ENCODE measurements around the gene SON. TPM values are rescaled to one million over a fixed set of nuclear protein-coding genes. Genes with fewer than 3 reads are reported as not detected.

Gene SON
- total and polyA plus RNA-seq, 2 of the 4 experiments (the other 2 are of a cell fraction) = 81.6 to 146 TPM

GRCh38 chr21:33554236-33554981, 11.6 kb downstream of the SON start:
- no peak overlapping the region for H2AK5ac ChIP-seq (ENCODE audit: low read depth, low read length)
- WGBS, 2 experiments (ENCODE audit: extremely low coverage in 2 of 2, insufficient read length in 1 of 2) = 98 to 100% methylated on average over 2 to 15 of the region's 18 CpGs
- H3K79me1 ChIP-seq (ENCODE audit: low read depth in 1 of 2, low read length in 2 of 2) = peaks cover 50 to 79% of the 10 kb centered on the region in 2 experiments
- H3K4me1 ChIP-seq (ENCODE audit: control insufficient read depth, insufficient read depth, low read length) = no peaks in the 10 kb centered on the region
- H4K5ac ChIP-seq (ENCODE audit: low read depth, low read length) = no peak overlapping the region
- no peak overlapping the region for H2BK20ac ChIP-seq (ENCODE audit: low read depth, low read length)
- intact Hi-C loops (cut with micrococcal nuclease) = no loop called here
- H4K8ac ChIP-seq (ENCODE audit: low read depth in 2 of 2, low read length in 2 of 2) = no peak overlapping the region
- H3K4me2 ChIP-seq (ENCODE audit: low read depth, low read length) = no peak overlapping the region
- H3K9me1 ChIP-seq (ENCODE audit: insufficient read depth, low read length) = peaks cover 19% of the 10 kb centered on the region
- dilution Hi-C loops (cut with HindIII; ENCODE audit: low sequenced_read_pairs, unreplicated experiment) = no loop called here
- H2BK15ac ChIP-seq (ENCODE audit: low read depth, low read length) = no peak overlapping the region
- no peak overlapping the region for H3K27ac ChIP-seq (ENCODE audit: insufficient read depth, low read length)
- no peak overlapping the region for H3K4me3 ChIP-seq (ENCODE audit: insufficient read depth, low read depth, low read length)
- POLR2A ChIA-PET (ENCODE audit: unreplicated experiment) = no interaction called here
- H2AK9ac ChIP-seq (replicated peaks; ENCODE audit: low read depth, low read length, poor library complexity) = no peak overlapping the region
- ATAC-seq (ENCODE audit: low read depth) (no peak), DNase-seq (no peak)
- CTCF ChIA-PET = no interaction called here
- H3K9ac ChIP-seq (ENCODE audit: low read depth, low read length) = no peak overlapping the region
- no peak overlapping the region for H3K56ac ChIP-seq (ENCODE audit: extremely low read depth, insufficient read depth, low read length)
- TF ChIP-seq SMC3 (IDR thresholded peaks at IDR 0.05; ENCODE audit: low read depth, low read length) (no peak), USF2 (IDR thresholded peaks at IDR 0.05; ENCODE audit: low read depth, low read length) (no peak), FOS (IDR thresholded peaks at IDR 0.05; ENCODE audit: low read depth, low read length) (no peak), CEBPB (IDR thresholded peaks at IDR 0.05; ENCODE audit: low read depth, low read length) (no peak), MAFK (IDR thresholded peaks at IDR 0.05; ENCODE audit: low read depth, low read length) (no peak), CHD1 (IDR thresholded peaks at IDR 0.05; ENCODE audit: low read depth, low read length) (no peak), BHLHE40 (IDR thresholded peaks at IDR 0.05; ENCODE audit: low read depth, low read length) (no peak), NFE2L2 (IDR thresholded peaks at IDR 0.05; ENCODE audit: low read depth, low read length) (no peak), RFX5 (IDR thresholded peaks at IDR 0.05; ENCODE audit: low read depth, low read length) (no peak), POLR2A (IDR thresholded peaks at IDR 0.05; ENCODE audit: low read depth, low read length) (no peak)
- H2BK5ac ChIP-seq (ENCODE audit: low read depth, low read length, poor library complexity, severe bottlenecking) = no peak overlapping the region
- in situ Hi-C loops (cut with MboI; ENCODE audit: low sequenced_read_pairs) = no loop called here
- H4K91ac ChIP-seq (ENCODE audit: insufficient read depth, low read depth, low read length) = no peak overlapping the region
- H3K14ac ChIP-seq (replicated peaks; ENCODE audit: low read depth, low read length) = no peak overlapping the region
- TSS peak; percentile 36 for BruUV-seq (replicated peaks)
- peaks cover 99% of the 10 kb centered on the region for H4K20me1 ChIP-seq (ENCODE audit: insufficient read depth, low read length)
- no peak overlapping the region for H3K4ac ChIP-seq (ENCODE audit: low read depth, low read length)
- H3K23ac ChIP-seq (ENCODE audit: low read depth, low read length) = no peak overlapping the region
- H3K27me3 ChIP-seq (ENCODE audit: control insufficient read depth, insufficient read depth, low read length) = no peaks in the 10 kb centered on the region
- no peaks in the 10 kb centered on the region for H3K9me3 ChIP-seq (ENCODE audit: control insufficient read depth, insufficient read depth, low read length)
- no peak overlapping the region for H3K18ac ChIP-seq (ENCODE audit: low read depth, low read length)
- no peak overlapping the region for H2AFZ ChIP-seq (replicated peaks; ENCODE audit: low read length, poor library complexity)
- no peak overlapping the region for H2BK120ac ChIP-seq (ENCODE audit: low read depth, low read length)
- H3K36me3 ChIP-seq (ENCODE audit: control insufficient read depth, insufficient read depth, low read length) = peaks cover 74% of the 10 kb centered on the region

All from IMR-90 (cell line).